Measurements from ENCODE around the gene A2ML1. TPM values are rescaled to one million over a fixed set of nuclear protein-coding genes. Genes with fewer than 3 reads are reported as not detected.
A peak's percentile ranks its signal among the peaks of the same experiment; 100 is the strongest.
"Not testable (repeated sequence)": the region's sequence is repeated elsewhere in the genome, so short reads cannot be mapped to it uniquely, and the experiment has no call there.

A2ML1 gene
- not detected for total RNA-seq

- Histone ChIP-seq H3K9ac (ENCODE audit: low read depth in 1 of 3, low read length in 3 of 3) (no peak within 1 kb of the TSS), H3K27me3 (ENCODE audit: control insufficient read depth in 3 of 3, insufficient read depth in 3 of 3, low read length in 3 of 3) (no peaks in the 10 kb centered on the region), H3K9me3 (ENCODE audit: control insufficient read depth in 3 of 3, low read length in 3 of 3) (no peaks in the 10 kb centered on the region), H3K36me3 (ENCODE audit: control insufficient read depth in 3 of 3, insufficient read depth in 3 of 3, low read length in 3 of 3) (no peaks in the 10 kb centered on the region), H3K27ac (ENCODE audit: low read depth, low read length) (no peak within 1 kb of the TSS), H3K4me3 (ENCODE audit: low read length in 3 of 3) (no peak within 1 kb of the TSS), H3K4me1 (ENCODE audit: control insufficient read depth in 3 of 3, insufficient read depth in 3 of 3, low read length in 3 of 3) (no peaks in the 10 kb centered on the region)
These were observed at the start of gene A2ML1 for GRCh38 chr12:8822298-8822697. Gene A2ML1, plus strand, starts transcription at chr12:8822621. Its CDS starts 31 bp downstream, at chr12:8822652.

DNA sequence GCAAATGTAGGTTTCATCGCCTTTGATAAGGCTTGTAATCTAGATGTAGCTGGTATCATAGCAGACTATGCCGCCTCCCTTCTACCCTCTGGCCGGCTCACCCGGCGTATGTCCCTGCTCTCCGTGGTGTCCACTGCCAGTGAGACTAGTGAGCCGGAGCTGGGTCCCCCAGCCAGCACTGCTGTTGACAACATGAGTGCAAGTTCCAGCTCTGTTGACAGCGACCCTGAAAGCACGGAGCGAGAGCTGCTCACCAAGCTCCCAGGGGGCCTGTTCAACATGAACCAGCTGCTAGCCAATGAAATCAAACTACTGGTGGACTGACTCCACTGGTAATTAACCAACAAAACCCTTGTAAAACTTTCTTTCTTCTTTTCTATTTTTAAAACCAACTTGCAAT, 49.0 kb upstream of the A2ML1 start:
- Histone ChIP-seq H3K9ac (ENCODE audit: low read depth in 1 of 3, low read length in 3 of 3) (no peak overlapping the region), H3K4me1 (ENCODE audit: control insufficient read depth in 3 of 3, insufficient read depth in 3 of 3, low read length in 3 of 3) (peaks cover 0 to 4% (median 3%) of the 10 kb centered on the region in 3 donors), H3K4me3 (ENCODE audit: low read length in 3 of 3) (no peak overlapping the region), H3K9me3 (ENCODE audit: control insufficient read depth in 3 of 3, low read length in 3 of 3) (no peaks in the 10 kb centered on the region), H3K27me3 (ENCODE audit: control insufficient read depth in 3 of 3, insufficient read depth in 3 of 3, low read length in 3 of 3) (no peaks in the 10 kb centered on the region), H3K27ac (ENCODE audit: low read depth, low read length) (no peak overlapping the region), H3K36me3 (ENCODE audit: control insufficient read depth in 3 of 3, insufficient read depth in 3 of 3, low read length in 3 of 3) (peaks cover 0 to 5% (median 0%) of the 10 kb centered on the region in 3 donors)

DNA sequence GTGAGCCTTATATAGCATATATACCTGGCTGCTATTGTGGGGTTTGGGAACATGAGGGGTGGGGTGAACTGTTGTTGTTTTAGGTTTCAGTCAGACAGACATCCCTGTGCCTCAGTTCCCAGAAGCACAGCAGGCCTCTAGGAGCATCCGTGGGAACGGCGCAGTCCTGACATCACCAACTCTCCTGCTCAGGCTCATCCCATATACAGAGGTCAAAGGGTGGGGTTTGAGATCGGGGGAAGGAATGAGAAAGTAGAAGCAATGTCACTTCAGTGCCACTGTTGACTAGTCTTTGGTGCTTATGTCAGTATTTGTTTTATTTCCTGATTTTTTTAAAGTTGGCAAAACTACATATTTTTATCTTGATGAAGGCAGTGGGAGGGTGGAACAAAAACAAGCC, 43.1 kb upstream of the A2ML1 start:
- Histone ChIP-seq H3K9me3 (ENCODE audit: control insufficient read depth in 3 of 3, low read length in 3 of 3) (no peaks in the 10 kb centered on the region), H3K4me3 (ENCODE audit: low read length in 3 of 3) (no peak overlapping the region), H3K27me3 (ENCODE audit: control insufficient read depth in 3 of 3, insufficient read depth in 3 of 3, low read length in 3 of 3) (no peaks in the 10 kb centered on the region), H3K4me1 (ENCODE audit: control insufficient read depth in 3 of 3, insufficient read depth in 3 of 3, low read length in 3 of 3) (no peaks in the 10 kb centered on the region), H3K9ac (ENCODE audit: low read depth in 1 of 3, low read length in 3 of 3) (peak overlapping the region in 1 of 3 donors; percentile 23), H3K27ac (ENCODE audit: low read depth, low read length) (no peak overlapping the region), H3K36me3 (ENCODE audit: control insufficient read depth in 3 of 3, insufficient read depth in 3 of 3, low read length in 3 of 3) (peaks cover 2 to 3% (median 2%) of the 10 kb centered on the region in 3 donors)

GRCh38 chr12:8779862-8780261, 42.6 kb upstream of the A2ML1 start:
- H3K9ac ChIP-seq (ENCODE audit: low read depth in 1 of 3, low read length in 3 of 3), result no peak overlapping the region
- no peaks in the 10 kb centered on the region for H3K27me3 ChIP-seq (ENCODE audit: control insufficient read depth in 3 of 3, insufficient read depth in 3 of 3, low read length in 3 of 3)
- no peak overlapping the region for H3K4me3 ChIP-seq (ENCODE audit: low read length in 3 of 3)
- no peaks in the 10 kb centered on the region for H3K4me1 ChIP-seq (ENCODE audit: control insufficient read depth in 3 of 3, insufficient read depth in 3 of 3, low read length in 3 of 3)
- no peak overlapping the region for H3K27ac ChIP-seq (ENCODE audit: low read depth, low read length)
- peaks cover 2 to 3% (median 2%) of the 10 kb centered on the region in 3 donors for H3K36me3 ChIP-seq (ENCODE audit: control insufficient read depth in 3 of 3, insufficient read depth in 3 of 3, low read length in 3 of 3)
- H3K9me3 ChIP-seq (ENCODE audit: control insufficient read depth in 3 of 3, low read length in 3 of 3), result no peaks in the 10 kb centered on the region

- Histone ChIP-seq H3K4me1 (ENCODE audit: control insufficient read depth in 3 of 3, insufficient read depth in 3 of 3, low read length in 3 of 3) (no peaks in the 10 kb centered on the region), H3K9me3 (ENCODE audit: control insufficient read depth in 3 of 3, low read length in 3 of 3) (no peaks in the 10 kb centered on the region), H3K9ac (ENCODE audit: low read depth in 1 of 3, low read length in 3 of 3) (no peak overlapping the region), H3K27ac (ENCODE audit: low read depth, low read length) (no peak overlapping the region), H3K27me3 (ENCODE audit: control insufficient read depth in 3 of 3, insufficient read depth in 3 of 3, low read length in 3 of 3) (no peaks in the 10 kb centered on the region), H3K4me3 (ENCODE audit: low read length in 3 of 3) (no peak overlapping the region), H3K36me3 (ENCODE audit: control insufficient read depth in 3 of 3, insufficient read depth in 3 of 3, low read length in 3 of 3) (peaks cover 2 to 3% (median 2%) of the 10 kb centered on the region in 3 donors)
These were observed 42.0 kb upstream of the A2ML1 start for GRCh38 chr12:8780389-8780788.

DNA sequence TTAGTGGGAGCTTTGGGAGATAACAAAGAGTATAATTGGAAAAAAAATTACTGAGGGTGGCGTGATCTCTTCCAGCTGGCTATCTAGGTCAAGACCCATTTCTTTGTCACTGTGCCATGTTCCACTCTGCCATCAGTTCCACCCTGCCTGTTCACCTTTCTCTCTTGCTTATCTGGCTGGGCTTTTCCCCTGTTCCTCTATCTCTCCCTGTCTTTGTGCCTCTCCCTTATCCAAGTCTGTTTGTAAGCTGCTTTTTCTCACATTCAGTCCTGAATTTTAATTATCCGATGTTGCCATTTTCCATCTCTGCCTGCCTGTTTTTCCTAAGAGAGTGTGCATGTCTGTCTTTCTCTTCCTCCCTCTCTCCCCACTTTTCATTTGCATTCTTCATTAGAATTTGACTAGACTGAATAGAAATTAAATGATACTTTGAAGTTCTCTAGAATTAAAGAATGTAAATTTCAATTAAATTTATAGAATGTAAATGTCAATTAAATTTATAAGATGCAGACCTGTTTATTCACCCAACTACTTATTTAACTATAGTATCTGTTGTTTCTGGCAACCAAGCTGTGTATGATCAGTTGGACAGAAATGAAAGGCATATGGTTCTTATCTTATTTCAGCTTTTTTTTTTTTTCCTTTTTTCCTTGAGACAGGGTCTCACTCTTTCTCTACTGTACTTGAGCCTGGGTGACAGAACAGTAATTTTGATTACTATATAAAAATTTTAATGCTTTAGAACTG, 40.9 kb upstream of the A2ML1 start:
- H3K36me3 ChIP-seq (ENCODE audit: control insufficient read depth in 3 of 3, insufficient read depth in 3 of 3, low read length in 3 of 3), result peaks cover 2 to 3% (median 2%) of the 10 kb centered on the region in 3 donors
- H3K27me3 ChIP-seq (ENCODE audit: control insufficient read depth in 3 of 3, insufficient read depth in 3 of 3, low read length in 3 of 3), result no peaks in the 10 kb centered on the region
- H3K9ac ChIP-seq (ENCODE audit: low read depth in 1 of 3, low read length in 3 of 3), result no peak overlapping the region
- H3K4me1 ChIP-seq (ENCODE audit: control insufficient read depth in 3 of 3, insufficient read depth in 3 of 3, low read length in 3 of 3), result no peaks in the 10 kb centered on the region
- H3K9me3 ChIP-seq (ENCODE audit: control insufficient read depth in 3 of 3, low read length in 3 of 3), result no peaks in the 10 kb centered on the region
- no peak overlapping the region for H3K27ac ChIP-seq (ENCODE audit: low read depth, low read length)
- no peak overlapping the region for H3K4me3 ChIP-seq (ENCODE audit: low read length in 3 of 3)

GRCh38 chr12:8784290-8784888, 38.0 kb upstream of the A2ML1 start:
- H3K9me3 ChIP-seq (ENCODE audit: control insufficient read depth in 3 of 3, low read length in 3 of 3), result no peaks in the 10 kb centered on the region
- H3K36me3 ChIP-seq (ENCODE audit: control insufficient read depth in 3 of 3, insufficient read depth in 3 of 3, low read length in 3 of 3), result peaks cover 0 to 3% (median 2%) of the 10 kb centered on the region in 3 donors
- no peak overlapping the region for H3K9ac ChIP-seq (ENCODE audit: low read depth in 1 of 3, low read length in 3 of 3)
- H3K27ac ChIP-seq (ENCODE audit: low read depth, low read length), result no peak overlapping the region
- H3K4me3 ChIP-seq (ENCODE audit: low read length in 3 of 3), result no peak overlapping the region
- H3K4me1 ChIP-seq (ENCODE audit: control insufficient read depth in 3 of 3, insufficient read depth in 3 of 3, low read length in 3 of 3), result no peaks in the 10 kb centered on the region
- no peaks in the 10 kb centered on the region for H3K27me3 ChIP-seq (ENCODE audit: control insufficient read depth in 3 of 3, insufficient read depth in 3 of 3, low read length in 3 of 3)

DNA sequence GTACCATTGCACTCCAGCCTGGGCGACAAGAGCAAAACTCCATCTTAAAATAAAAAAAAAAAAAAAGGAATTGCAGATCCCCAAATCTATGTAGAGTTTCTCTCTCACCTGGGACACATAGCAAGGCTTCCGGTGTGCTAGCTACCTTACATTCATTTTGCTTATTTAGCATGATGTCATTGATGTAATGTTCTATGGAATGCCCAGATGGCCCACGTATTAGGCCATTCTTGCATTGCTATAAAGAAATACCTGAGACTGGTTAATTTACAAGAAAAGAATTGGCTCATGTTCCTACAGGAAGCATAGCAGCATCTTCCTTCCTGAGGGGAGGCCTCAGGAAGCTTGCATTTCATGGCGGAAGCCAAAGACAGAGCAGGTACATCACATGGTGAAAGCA, 36.9 kb upstream of the A2ML1 start:
- Histone ChIP-seq H3K36me3 (ENCODE audit: control insufficient read depth in 3 of 3, insufficient read depth in 3 of 3, low read length in 3 of 3) (peaks cover 0 to 3% (median 2%) of the 10 kb centered on the region in 3 donors), H3K27me3 (ENCODE audit: control insufficient read depth in 3 of 3, insufficient read depth in 3 of 3, low read length in 3 of 3) (no peaks in the 10 kb centered on the region), H3K9me3 (ENCODE audit: control insufficient read depth in 3 of 3, low read length in 3 of 3) (no peaks in the 10 kb centered on the region), H3K4me3 (ENCODE audit: low read length in 3 of 3) (no peak overlapping the region), H3K27ac (ENCODE audit: low read depth, low read length) (no peak overlapping the region), H3K4me1 (ENCODE audit: control insufficient read depth in 3 of 3, insufficient read depth in 3 of 3, low read length in 3 of 3) (no peaks in the 10 kb centered on the region), H3K9ac (ENCODE audit: low read depth in 1 of 3, low read length in 3 of 3) (no peak overlapping the region)

DNA sequence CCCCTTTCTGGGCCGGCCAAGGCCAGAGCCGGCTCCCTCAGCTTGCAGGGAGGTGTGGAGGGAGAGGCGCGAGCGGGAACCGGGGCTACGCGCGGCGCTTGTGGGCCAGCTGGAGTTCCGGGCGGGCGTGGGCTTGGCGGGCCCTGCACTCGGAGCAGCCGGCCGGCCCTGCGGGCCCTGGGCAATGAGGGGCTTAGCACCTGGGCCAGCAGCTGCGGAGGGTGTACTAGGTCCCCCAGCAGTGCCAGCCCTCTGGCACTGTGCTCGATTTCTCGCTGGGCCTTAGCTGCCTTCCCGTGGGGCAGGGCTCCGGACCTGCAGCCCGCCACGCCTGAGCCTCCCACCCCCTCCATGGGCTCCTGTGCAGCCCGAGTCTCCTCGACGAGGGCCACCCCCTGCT, 35.2 kb upstream of the A2ML1 start:
- not testable (repeated sequence) for H3K4me3 ChIP-seq (ENCODE audit: low read length in 3 of 3); H3K9ac ChIP-seq (ENCODE audit: low read depth in 1 of 3, low read length in 3 of 3); H3K4me1 ChIP-seq (ENCODE audit: control insufficient read depth in 3 of 3, insufficient read depth in 3 of 3, low read length in 3 of 3); H3K27ac ChIP-seq (ENCODE audit: low read depth, low read length); H3K9me3 ChIP-seq (ENCODE audit: control insufficient read depth in 3 of 3, low read length in 3 of 3); H3K27me3 ChIP-seq (ENCODE audit: control insufficient read depth in 3 of 3, insufficient read depth in 3 of 3, low read length in 3 of 3); H3K36me3 ChIP-seq (ENCODE audit: control insufficient read depth in 3 of 3, insufficient read depth in 3 of 3, low read length in 3 of 3)

- H3K4me1 ChIP-seq (ENCODE audit: control insufficient read depth in 3 of 3, insufficient read depth in 3 of 3, low read length in 3 of 3); H3K9ac ChIP-seq (ENCODE audit: low read depth in 1 of 3, low read length in 3 of 3); H3K9me3 ChIP-seq (ENCODE audit: control insufficient read depth in 3 of 3, low read length in 3 of 3); H3K27ac ChIP-seq (ENCODE audit: low read depth, low read length); H3K36me3 ChIP-seq (ENCODE audit: control insufficient read depth in 3 of 3, insufficient read depth in 3 of 3, low read length in 3 of 3); H3K27me3 ChIP-seq (ENCODE audit: control insufficient read depth in 3 of 3, insufficient read depth in 3 of 3, low read length in 3 of 3): not testable (repeated sequence)
- peak overlapping the region in 1 of 3 donors; percentile 41 for H3K4me3 ChIP-seq (ENCODE audit: low read length in 3 of 3)
These were observed 33.7 kb upstream of the A2ML1 start for GRCh38 chr12:8788706-8789105.
